MM.1S (cell line): ENCODE measurements around the gene KRTAP12-4.
"Not testable (repeated sequence)": the region's sequence is repeated elsewhere in the genome, so short reads cannot be mapped to it uniquely, and the experiment has no call there.

Experiments
- CTCF ChIP-seq: fragments of 300-600 bp; sonication (generic); IDR thresholded peaks from 2 replicates; pipeline ENCODE4 v1.5.1; 2016; ENCODE audit warnings: antibody characterized with exemption, low read length, mixed read lengths
- EZH2 ChIP-seq: fragments of 300-600 bp; sonication (generic); optimal IDR thresholded peaks from 2 replicates; pipeline ENCODE3; 2017; ENCODE audit warnings: low read depth, mild to moderate bottlenecking, antibody characterized with exemption, low read length, mixed read lengths

GRCh38 chr21:44689740-44690139, 35.3 kb upstream of the KRTAP12-4 start:
- TF ChIP-seq CTCF, EZH2: not testable (repeated sequence)
